Measurements from ENCODE around the gene LRRC3.

DNA sequence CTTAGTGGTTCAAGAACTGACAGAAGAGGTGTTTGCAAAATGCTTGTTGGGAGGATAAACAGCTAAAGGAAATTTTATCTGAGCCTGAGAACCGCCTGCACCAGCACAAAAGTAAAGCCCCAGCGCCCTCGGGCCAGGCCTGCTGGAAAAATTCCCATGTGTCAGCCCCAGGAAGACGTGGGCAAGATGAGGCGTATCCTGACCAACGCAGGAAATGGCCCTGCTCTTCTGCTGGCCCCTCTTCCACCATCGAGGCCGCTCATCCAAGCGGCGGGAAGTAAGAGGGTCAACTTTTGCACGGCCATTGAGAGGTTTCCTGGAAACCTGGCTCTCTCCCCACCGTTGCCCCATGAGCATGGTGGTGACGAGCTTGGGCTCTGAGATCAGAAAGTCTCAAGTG lies 39.6 kb downstream of the LRRC3 start:
- TF ChIP-seq, protein P1, sequence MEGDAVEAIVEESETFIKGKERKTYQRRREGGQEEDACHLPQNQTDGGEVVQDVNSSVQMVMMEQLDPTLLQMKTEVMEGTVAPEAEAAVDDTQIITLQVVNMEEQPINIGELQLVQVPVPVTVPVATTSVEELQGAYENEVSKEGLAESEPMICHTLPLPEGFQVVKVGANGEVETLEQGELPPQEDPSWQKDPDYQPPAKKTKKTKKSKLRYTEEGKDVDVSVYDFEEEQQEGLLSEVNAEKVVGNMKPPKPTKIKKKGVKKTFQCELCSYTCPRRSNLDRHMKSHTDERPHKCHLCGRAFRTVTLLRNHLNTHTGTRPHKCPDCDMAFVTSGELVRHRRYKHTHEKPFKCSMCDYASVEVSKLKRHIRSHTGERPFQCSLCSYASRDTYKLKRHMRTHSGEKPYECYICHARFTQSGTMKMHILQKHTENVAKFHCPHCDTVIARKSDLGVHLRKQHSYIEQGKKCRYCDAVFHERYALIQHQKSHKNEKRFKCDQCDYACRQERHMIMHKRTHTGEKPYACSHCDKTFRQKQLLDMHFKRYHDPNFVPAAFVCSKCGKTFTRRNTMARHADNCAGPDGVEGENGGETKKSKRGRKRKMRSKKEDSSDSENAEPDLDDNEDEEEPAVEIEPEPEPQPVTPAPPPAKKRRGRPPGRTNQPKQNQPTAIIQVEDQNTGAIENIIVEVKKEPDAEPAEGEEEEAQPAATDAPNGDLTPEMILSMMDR (IDR thresholded peaks at IDR 0.05), result no peak
- TF ChIP-seq POLR2A (IDR thresholded peaks at IDR 0.05), result no peak
